ENCODE data around the gene SMARCA2. TPM values are rescaled to one million over a fixed set of nuclear protein-coding genes. Genes with fewer than 3 reads are reported as not detected.

Gene SMARCA2
- total and polyA plus RNA-seq, 4 donors: 143 to 161 (median 152) TPM

DNA sequence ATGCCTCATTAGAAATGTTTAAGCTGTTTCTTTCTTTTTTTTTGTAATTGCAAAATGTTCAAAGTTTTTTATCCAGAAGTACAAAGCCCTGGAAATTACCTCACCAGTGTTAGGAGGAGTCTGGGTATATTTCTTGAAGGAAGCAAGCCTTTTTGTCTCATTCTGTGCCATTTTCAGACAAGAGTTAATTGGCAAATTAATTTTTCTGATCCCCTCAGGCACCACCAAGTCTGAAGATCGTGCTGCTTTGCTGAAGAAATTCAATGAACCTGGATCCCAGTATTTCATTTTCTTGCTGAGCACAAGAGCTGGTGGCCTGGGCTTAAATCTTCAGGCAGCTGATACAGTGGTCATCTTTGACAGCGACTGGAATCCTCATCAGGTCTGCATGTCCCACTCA lies 94.9 kb downstream of the SMARCA2 start:
- no peaks in the 10 kb centered on the region for H3K4me1 ChIP-seq (ENCODE audit: control insufficient read depth, insufficient read depth, low read length)
- no peaks in the 10 kb centered on the region for H3K27me3 ChIP-seq (ENCODE audit: control insufficient read depth, insufficient read depth, low read length)
- DNase-seq (ENCODE audit: low read depth in 4 of 6, low spot score in 6 of 6): no peak
- no peak overlapping the region for H3K27ac ChIP-seq (ENCODE audit: low read depth, low read length)
- no peak overlapping the region for H3K4me3 ChIP-seq (ENCODE audit: low read depth, low read length)
- WGBS (ENCODE audit: insufficient coverage): 77% methylated on average over 2 of the region's 2 CpGs
- H3K36me3 ChIP-seq (ENCODE audit: control insufficient read depth, insufficient read depth, low read length): peaks cover 14% of the 10 kb centered on the region
- H3K9me3 ChIP-seq (ENCODE audit: control insufficient read depth, insufficient read depth, low read length): no peaks in the 10 kb centered on the region

- WGBS (ENCODE audit: insufficient coverage): 80% methylated on average over 1 of the region's 3 CpGs
- H3K36me3 ChIP-seq (ENCODE audit: control insufficient read depth, insufficient read depth, low read length): peaks cover 15% of the 10 kb centered on the region
Observed at GRCh38 chr9:2116073-2116472, 100.9 kb downstream of the SMARCA2 start.

GRCh38 chr9:2117527-2117926 lies 102.4 kb downstream of the SMARCA2 start:
- no peak overlapping the region for H3K4me3 ChIP-seq (ENCODE audit: low read depth, low read length)
- H3K36me3 ChIP-seq (ENCODE audit: control insufficient read depth, insufficient read depth, low read length): peaks cover 12% of the 10 kb centered on the region
- no peaks in the 10 kb centered on the region for H3K9me3 ChIP-seq (ENCODE audit: control insufficient read depth, insufficient read depth, low read length)
- no peaks in the 10 kb centered on the region for H3K4me1 ChIP-seq (ENCODE audit: control insufficient read depth, insufficient read depth, low read length)
- no peaks in the 10 kb centered on the region for H3K27me3 ChIP-seq (ENCODE audit: control insufficient read depth, insufficient read depth, low read length)
- H3K27ac ChIP-seq (ENCODE audit: low read depth, low read length): no peak overlapping the region
- DNase-seq (ENCODE audit: low read depth in 4 of 6, low spot score in 6 of 6): no peak
- WGBS (ENCODE audit: insufficient coverage): 89% methylated on average over 5 of the region's 6 CpGs

More at GRCh38 chr9:2116073-2116472, 100.9 kb downstream of the SMARCA2 start:
- no peaks in the 10 kb centered on the region for H3K4me1 ChIP-seq (ENCODE audit: control insufficient read depth, insufficient read depth, low read length)
- no peak for DNase-seq (ENCODE audit: low read depth in 4 of 6, low spot score in 6 of 6)
- H3K4me3 ChIP-seq (ENCODE audit: low read depth, low read length): no peak overlapping the region
- H3K9me3 ChIP-seq (ENCODE audit: control insufficient read depth, insufficient read depth, low read length): no peaks in the 10 kb centered on the region
- no peaks in the 10 kb centered on the region for H3K27me3 ChIP-seq (ENCODE audit: control insufficient read depth, insufficient read depth, low read length)
- H3K27ac ChIP-seq (ENCODE audit: low read depth, low read length): no peak overlapping the region

DNA sequence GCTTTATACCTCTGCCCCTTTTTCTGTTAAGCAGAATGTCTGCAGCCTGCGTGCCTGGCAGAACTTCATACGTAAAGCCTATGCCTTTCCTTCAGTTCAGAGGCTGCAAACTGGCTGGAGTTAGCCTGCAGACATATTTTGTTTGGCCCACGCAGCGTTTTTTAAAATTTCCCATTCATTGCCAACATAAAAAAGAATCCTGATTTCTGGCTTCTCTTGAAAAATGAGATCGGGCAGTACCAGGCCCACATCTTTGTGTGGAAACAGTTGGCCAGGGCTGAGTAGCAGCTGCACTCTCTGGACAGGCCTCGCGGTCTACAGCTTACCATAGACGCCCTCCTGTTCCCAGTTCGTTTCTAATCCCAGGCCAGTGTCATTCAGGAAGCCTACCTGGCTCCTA lies 104.4 kb downstream of the SMARCA2 start:
- Histone ChIP-seq H3K4me3 (ENCODE audit: low read depth, low read length) (no peak overlapping the region), H3K27me3 (ENCODE audit: control insufficient read depth, insufficient read depth, low read length) (no peaks in the 10 kb centered on the region), H3K36me3 (ENCODE audit: control insufficient read depth, insufficient read depth, low read length) (peaks cover 17% of the 10 kb centered on the region), H3K27ac (ENCODE audit: low read depth, low read length) (no peak overlapping the region), H3K9me3 (ENCODE audit: control insufficient read depth, insufficient read depth, low read length) (no peaks in the 10 kb centered on the region), H3K4me1 (ENCODE audit: control insufficient read depth, insufficient read depth, low read length) (no peaks in the 10 kb centered on the region)
- DNase-seq (ENCODE audit: low read depth in 4 of 6, low spot score in 6 of 6): peak in 1 of 6 donors; percentile 25
- 80% methylated on average over 9 of the region's 9 CpGs for WGBS (ENCODE audit: insufficient coverage)

- Histone ChIP-seq H3K36me3 (ENCODE audit: control insufficient read depth, insufficient read depth, low read length) (peaks cover 13% of the 10 kb centered on the region), H3K4me1 (ENCODE audit: control insufficient read depth, insufficient read depth, low read length) (no peaks in the 10 kb centered on the region), H3K4me3 (ENCODE audit: low read depth, low read length) (no peak overlapping the region), H3K9me3 (ENCODE audit: control insufficient read depth, insufficient read depth, low read length) (no peaks in the 10 kb centered on the region), H3K27me3 (ENCODE audit: control insufficient read depth, insufficient read depth, low read length) (no peaks in the 10 kb centered on the region), H3K27ac (ENCODE audit: low read depth, low read length) (no peak overlapping the region)
- WGBS (ENCODE audit: insufficient coverage): 80% methylated on average over 1 of the region's 3 CpGs
- no peak for DNase-seq (ENCODE audit: low read depth in 4 of 6, low spot score in 6 of 6)
Observed at GRCh38 chr9:2120926-2121689, 106.0 kb downstream of the SMARCA2 start.

- H3K4me1 ChIP-seq (ENCODE audit: control insufficient read depth, insufficient read depth, low read length): peaks cover 2% of the 10 kb centered on the region
- H3K4me3 ChIP-seq (ENCODE audit: low read depth, low read length): no peak overlapping the region
- no peaks in the 10 kb centered on the region for H3K27me3 ChIP-seq (ENCODE audit: control insufficient read depth, insufficient read depth, low read length)
- H3K27ac ChIP-seq (ENCODE audit: low read depth, low read length): no peak overlapping the region
- H3K36me3 ChIP-seq (ENCODE audit: control insufficient read depth, insufficient read depth, low read length): peaks cover 13% of the 10 kb centered on the region
- no peak for DNase-seq (ENCODE audit: low read depth in 4 of 6, low spot score in 6 of 6)
- H3K9me3 ChIP-seq (ENCODE audit: control insufficient read depth, insufficient read depth, low read length): no peaks in the 10 kb centered on the region
- WGBS (ENCODE audit: insufficient coverage): no CpG with 5 or more reads among the region's 3 CpGs
Observed at GRCh38 chr9:2122299-2122698, 107.2 kb downstream of the SMARCA2 start.

DNA sequence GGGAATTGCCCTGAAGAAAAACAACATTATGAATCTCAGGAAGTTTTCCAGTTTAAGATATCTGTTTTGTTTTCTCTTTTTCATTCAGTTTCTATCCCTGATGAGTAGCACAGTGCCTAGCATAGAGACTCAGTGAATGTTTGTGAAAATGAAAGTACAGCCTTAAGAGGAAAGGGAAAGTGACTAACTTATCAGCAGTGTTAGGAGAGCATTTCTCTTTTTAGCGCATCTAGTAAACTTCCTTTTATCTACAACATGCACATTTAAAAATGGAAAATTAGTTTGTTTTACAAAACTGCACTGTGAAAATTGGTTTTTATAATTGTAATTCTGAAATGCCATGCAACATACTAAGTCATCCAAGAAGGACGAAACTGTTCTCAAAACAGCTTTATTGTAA lies 110.8 kb downstream of the SMARCA2 start:
- Histone ChIP-seq H3K9me3 (ENCODE audit: control insufficient read depth, insufficient read depth, low read length) (no peaks in the 10 kb centered on the region), H3K36me3 (ENCODE audit: control insufficient read depth, insufficient read depth, low read length) (peaks cover 5% of the 10 kb centered on the region), H3K27me3 (ENCODE audit: control insufficient read depth, insufficient read depth, low read length) (no peaks in the 10 kb centered on the region), H3K27ac (ENCODE audit: low read depth, low read length) (peak overlapping the region; percentile 34), H3K4me3 (ENCODE audit: low read depth, low read length) (no peak overlapping the region), H3K4me1 (ENCODE audit: control insufficient read depth, insufficient read depth, low read length) (peaks cover 7% of the 10 kb centered on the region)
- no CpG with 5 or more reads among the region's 2 CpGs for WGBS (ENCODE audit: insufficient coverage)
- DNase-seq (ENCODE audit: low read depth in 4 of 6, low spot score in 6 of 6): no peak

DNA sequence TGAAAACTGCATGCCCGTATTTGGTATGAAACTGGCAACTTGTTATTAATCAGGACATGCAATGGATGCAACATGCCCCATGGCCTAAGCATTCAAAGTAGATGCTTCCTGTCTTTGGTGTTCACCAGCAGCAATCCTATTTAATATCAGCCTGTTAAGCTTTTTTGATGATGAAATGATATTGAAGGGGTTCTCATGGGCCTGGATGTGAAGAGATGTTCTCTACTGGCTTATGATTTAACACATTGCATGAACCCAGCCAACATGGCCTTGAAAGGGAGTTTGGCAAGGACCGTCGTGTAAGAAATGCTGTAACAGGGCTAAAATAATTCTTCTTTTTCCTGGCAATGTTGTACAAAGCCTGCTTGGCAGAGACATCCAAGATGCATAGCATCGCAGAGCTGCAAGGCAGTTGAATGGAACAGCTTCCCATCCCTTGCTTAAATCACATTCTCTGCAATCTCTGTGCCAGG lies 111.2 kb downstream of the SMARCA2 start:
- DNase-seq (ENCODE audit: low read depth in 4 of 6, low spot score in 6 of 6): peak in 5 of 6 donors; percentile 28 to 91 (median 40)
- peaks cover 5% of the 10 kb centered on the region for H3K36me3 ChIP-seq (ENCODE audit: control insufficient read depth, insufficient read depth, low read length)
- H3K4me3 ChIP-seq (ENCODE audit: low read depth, low read length): no peak overlapping the region
- no peaks in the 10 kb centered on the region for H3K27me3 ChIP-seq (ENCODE audit: control insufficient read depth, insufficient read depth, low read length)
- peaks cover 7% of the 10 kb centered on the region for H3K4me1 ChIP-seq (ENCODE audit: control insufficient read depth, insufficient read depth, low read length)
- H3K27ac ChIP-seq (ENCODE audit: low read depth, low read length): peak overlapping the region; percentile 34
- 31% methylated on average over 4 of the region's 4 CpGs for WGBS (ENCODE audit: insufficient coverage)
- no peaks in the 10 kb centered on the region for H3K9me3 ChIP-seq (ENCODE audit: control insufficient read depth, insufficient read depth, low read length)

DNA sequence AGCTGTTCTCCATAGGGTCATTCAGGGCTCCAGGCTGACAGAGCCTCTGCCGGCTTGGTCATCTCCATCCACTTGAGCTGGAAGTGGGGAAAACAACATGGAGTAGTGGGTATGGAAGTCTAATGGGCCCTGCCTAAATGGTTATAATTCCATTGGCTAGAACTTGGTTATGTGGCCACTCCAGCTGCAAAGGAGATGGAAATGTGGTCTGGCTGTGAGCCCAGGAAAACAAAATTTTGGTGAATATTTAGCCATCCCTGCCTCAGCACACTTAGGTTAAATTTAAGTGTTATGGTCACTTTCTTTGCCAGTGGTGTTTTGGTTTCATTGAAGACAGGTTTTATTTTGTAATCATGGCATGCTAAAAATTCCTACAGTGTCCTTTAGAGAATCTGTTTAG lies 112.3 kb downstream of the SMARCA2 start:
- H3K27ac ChIP-seq (ENCODE audit: low read depth, low read length): peak overlapping the region; percentile 34
- WGBS (ENCODE audit: insufficient coverage): 89% methylated on average over 1 of the region's 1 CpG
- H3K4me3 ChIP-seq (ENCODE audit: low read depth, low read length): no peak overlapping the region
- no peaks in the 10 kb centered on the region for H3K27me3 ChIP-seq (ENCODE audit: control insufficient read depth, insufficient read depth, low read length)
- peaks cover 7% of the 10 kb centered on the region for H3K36me3 ChIP-seq (ENCODE audit: control insufficient read depth, insufficient read depth, low read length)
- peaks cover 7% of the 10 kb centered on the region for H3K4me1 ChIP-seq (ENCODE audit: control insufficient read depth, insufficient read depth, low read length)
- DNase-seq (ENCODE audit: low read depth in 4 of 6, low spot score in 6 of 6): no peak
- no peaks in the 10 kb centered on the region for H3K9me3 ChIP-seq (ENCODE audit: control insufficient read depth, insufficient read depth, low read length)

DNA sequence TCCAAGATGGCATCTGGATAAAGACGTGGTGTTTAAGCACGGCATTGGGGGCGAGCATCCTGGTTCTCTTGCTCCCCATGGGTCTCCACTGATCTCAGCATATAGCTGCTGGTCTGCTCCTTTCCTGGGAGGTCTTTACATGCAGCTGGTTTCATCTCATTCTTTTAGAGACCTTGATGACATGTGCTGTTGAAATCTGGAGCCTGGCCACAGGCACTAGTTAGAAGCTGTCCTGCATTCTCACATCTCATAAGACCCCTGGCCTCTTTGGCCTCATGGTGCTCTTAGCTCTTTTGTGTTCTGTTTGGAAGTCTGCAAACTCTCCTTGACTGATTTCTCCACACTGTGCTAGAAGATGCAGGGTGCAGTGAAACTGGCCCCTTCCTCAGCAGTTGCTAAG lies 113.0 kb downstream of the SMARCA2 start:
- Histone ChIP-seq H3K36me3 (ENCODE audit: control insufficient read depth, insufficient read depth, low read length) (peaks cover 7% of the 10 kb centered on the region), H3K27me3 (ENCODE audit: control insufficient read depth, insufficient read depth, low read length) (no peaks in the 10 kb centered on the region), H3K4me1 (ENCODE audit: control insufficient read depth, insufficient read depth, low read length) (peaks cover 7% of the 10 kb centered on the region), H3K9me3 (ENCODE audit: control insufficient read depth, insufficient read depth, low read length) (no peaks in the 10 kb centered on the region), H3K4me3 (ENCODE audit: low read depth, low read length) (no peak overlapping the region), H3K27ac (ENCODE audit: low read depth, low read length) (no peak overlapping the region)
- DNase-seq (ENCODE audit: low read depth in 4 of 6, low spot score in 6 of 6): no peak
- WGBS (ENCODE audit: insufficient coverage): no CpG with 5 or more reads among the region's 3 CpGs
